SJCRH30 (cell line): ENCODE data around the gene ZSCAN1. TPM values are rescaled to one million over a fixed set of nuclear protein-coding genes. Genes with fewer than 3 reads are reported as not detected.

Experiments used
- total RNA-seq: library from RNA; depleted of rRNA; stranded (reverse); fragments of >200 nt; shearing (Covaris generic); gene quantifications from 2 replicates; pipeline ENCODE4 v1.2.3, GENCODE V29; 2014; rRNA removed

Gene ZSCAN1
- total RNA-seq, 1 experiment from 2014 or later, result not detected

Other genes with a start within 250 kb of the ZSCAN1 start
- 5.4 and 6.8 TPM in 2 replicates for gene ZNF552, start 219.1 kb upstream of the ZSCAN1 start, total RNA-seq
- gene ZNF587B, start 203.7 kb upstream of the ZSCAN1 start, total RNA-seq, result 12.7 and 13.0 TPM in 2 replicates
- 10.5 and 14.5 TPM in 2 replicates for gene ZNF587, start 184.2 kb upstream of the ZSCAN1 start, total RNA-seq
- gene ZNF814, start 145.0 kb upstream of the ZSCAN1 start, total RNA-seq, result 11.1 and 14.2 TPM in 2 replicates
- 15.6 and 16.1 TPM in 2 replicates for gene ZNF417, start 117.4 kb upstream of the ZSCAN1 start, total RNA-seq
- 1.4 and 1.8 TPM in 2 replicates for gene ZNF418, start 98.6 kb upstream of the ZSCAN1 start, total RNA-seq
- gene ZNF256, start 86.3 kb upstream of the ZSCAN1 start, total RNA-seq, result 11.5 and 11.6 TPM in 2 replicates
- 0.16 and 0.18 TPM in 2 replicates for gene C19orf18, start 59.5 kb upstream of the ZSCAN1 start, total RNA-seq
- gene ZNF606, start 31.2 kb upstream of the ZSCAN1 start, total RNA-seq, result 10.3 and 12.6 TPM in 2 replicates
- 0.43 and 0.45 TPM in 2 replicates for gene ZNF135, start 25.3 kb downstream of the ZSCAN1 start, total RNA-seq
- 17.5 and 17.9 TPM in 2 replicates for gene ZSCAN18, start 64.2 kb downstream of the ZSCAN1 start, total RNA-seq
- gene ZNF329, start 116.8 kb downstream of the ZSCAN1 start, total RNA-seq, result 9.3 and 9.7 TPM in 2 replicates
- gene ZNF274, start 149.0 kb downstream of the ZSCAN1 start, total RNA-seq, result 19.3 and 23.3 TPM in 2 replicates
- gene ZNF544, start 194.9 kb downstream of the ZSCAN1 start, total RNA-seq, result 40.5 and 46.1 TPM in 2 replicates
- gene ZNF8, start 244.9 kb downstream of the ZSCAN1 start, total RNA-seq, result 12.7 and 13.4 TPM in 2 replicates